GM18505 (cell line): ENCODE results near the gene HEXIM1.

Experiments used
- ATAC-seq: cut with Tn5 transposase; IDR thresholded peaks from one replicate; pipeline ENCODE4 v1.9.1; 2021; ENCODE audit not compliant: unreplicated experiment
- POLR2A ChIP-seq: IDR thresholded peaks from 4 replicates; pipeline ENCODE4 v1.6.1; 2011; ENCODE audit warnings: borderline replicate concordance; ENCODE audit not compliant: insufficient read depth, insufficient read length; ENCODE audit errors: extremely low read depth

HEXIM1 gene

GRCh38 chr17:45138911-45139532 is 9.3 kb upstream of the HEXIM1 start:
- no peak for TF ChIP-seq POLR2A
- no peak for ATAC-seq

GRCh38 chr17:45139533-45139920 is 8.7 kb upstream of the HEXIM1 start:
- no peak for TF ChIP-seq POLR2A
- no peak for ATAC-seq

DNA sequence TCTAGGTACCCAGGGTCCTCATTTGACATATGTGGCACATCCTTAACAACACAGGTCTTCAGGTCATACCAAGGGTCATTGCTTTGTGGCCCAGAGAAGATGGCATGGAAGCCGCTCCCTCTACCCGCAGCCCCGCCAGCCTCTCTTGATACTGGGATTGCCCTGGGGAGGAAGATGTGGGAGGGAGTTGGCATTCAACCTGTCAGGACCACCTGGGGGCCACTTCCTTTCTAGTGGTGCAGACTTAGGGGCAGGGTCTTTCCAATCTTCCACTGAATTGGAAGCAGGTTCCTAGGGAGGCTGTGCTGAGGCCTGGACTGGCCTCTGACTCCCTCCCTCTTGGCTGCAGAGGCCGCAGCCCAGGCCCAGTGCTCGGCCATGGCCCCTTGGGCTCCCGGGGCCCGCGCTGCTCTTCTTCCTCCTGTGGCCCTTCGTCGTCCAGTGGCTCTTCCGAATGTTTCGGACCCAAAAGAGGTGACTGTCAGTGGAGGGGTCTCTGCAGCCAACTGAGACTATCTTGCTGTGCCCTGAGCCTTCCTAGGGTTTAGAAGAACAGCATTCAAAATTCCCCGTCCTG is 5.1 kb upstream of the HEXIM1 start:
- no peak for ATAC-seq
- no peak for TF ChIP-seq POLR2A

GRCh38 chr17:45143767-45144198 is 4.5 kb upstream of the HEXIM1 start:
- TF ChIP-seq POLR2A, result peak; percentile 1
- no peak for ATAC-seq

DNA sequence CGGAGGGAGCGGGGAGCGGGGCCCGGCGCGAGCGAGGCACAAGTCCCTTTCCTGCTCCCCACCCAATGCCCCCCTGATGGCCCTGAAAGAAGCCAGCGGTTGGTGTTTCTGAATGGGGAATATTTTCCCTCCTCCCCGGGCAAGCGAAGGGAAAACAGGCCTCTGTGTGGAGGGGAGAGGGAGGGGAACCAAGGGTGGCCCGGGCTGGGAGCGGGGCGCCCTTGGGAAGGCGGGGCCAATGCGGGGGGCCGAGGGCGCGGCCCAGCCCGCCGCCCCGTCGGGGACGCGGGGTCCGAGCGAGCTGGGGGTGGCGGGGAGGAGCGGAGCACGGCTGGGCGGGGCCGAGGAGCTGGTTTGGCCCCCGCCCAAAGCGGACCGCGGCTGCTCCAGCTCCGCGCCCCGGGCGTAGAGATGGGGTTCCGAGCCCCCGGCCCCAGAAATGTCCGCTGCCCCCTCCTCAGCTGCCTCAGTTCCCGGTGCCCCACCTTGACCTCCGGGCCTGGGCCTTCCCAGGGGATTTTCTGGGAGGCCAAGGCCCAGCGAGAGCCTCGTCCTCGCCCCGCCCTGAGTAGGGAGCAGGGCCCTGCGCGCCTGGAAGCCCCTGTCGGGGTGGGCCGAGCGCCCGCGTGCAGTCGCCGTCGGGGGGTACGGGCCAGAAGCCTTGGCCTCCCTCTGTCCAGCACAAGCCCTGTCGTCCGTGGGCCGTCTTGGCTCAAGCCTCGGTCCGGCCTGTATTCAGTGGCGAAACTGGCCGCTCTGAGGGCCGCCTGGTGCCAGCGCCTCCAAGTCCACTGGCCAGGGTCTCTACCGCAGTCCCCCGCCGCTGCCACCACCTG is 3.9 kb upstream of the HEXIM1 start:
- no peak for ATAC-seq
- TF ChIP-seq POLR2A, result no peak

DNA sequence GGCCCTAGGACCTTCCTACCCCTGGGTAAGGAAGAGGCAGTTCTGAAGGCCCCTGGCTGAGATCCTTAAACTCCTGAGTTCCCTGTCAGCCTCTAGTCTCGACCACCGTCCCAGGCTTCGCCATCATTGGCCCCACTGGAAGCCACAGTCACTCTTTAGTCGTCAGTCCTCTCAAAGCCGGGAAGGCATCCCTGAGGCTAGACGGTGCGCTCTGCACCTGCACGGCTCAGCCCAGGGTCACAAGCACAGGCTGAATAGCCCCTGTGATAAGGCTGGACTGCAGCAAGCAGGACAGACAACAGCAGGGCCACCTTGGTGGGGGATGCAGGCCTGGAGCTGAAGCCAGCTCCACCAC is 3.3 kb upstream of the HEXIM1 start:
- ATAC-seq, result no peak
- TF ChIP-seq POLR2A, result no peak

GRCh38 chr17:45146166-45146565 is 2.1 kb upstream of the HEXIM1 start:
- no peak for TF ChIP-seq POLR2A
- ATAC-seq, result no peak

- no peak for ATAC-seq
- TF ChIP-seq POLR2A, result no peak
These were observed 1.7 kb upstream of the HEXIM1 start for GRCh38 chr17:45146592-45146889.

DNA sequence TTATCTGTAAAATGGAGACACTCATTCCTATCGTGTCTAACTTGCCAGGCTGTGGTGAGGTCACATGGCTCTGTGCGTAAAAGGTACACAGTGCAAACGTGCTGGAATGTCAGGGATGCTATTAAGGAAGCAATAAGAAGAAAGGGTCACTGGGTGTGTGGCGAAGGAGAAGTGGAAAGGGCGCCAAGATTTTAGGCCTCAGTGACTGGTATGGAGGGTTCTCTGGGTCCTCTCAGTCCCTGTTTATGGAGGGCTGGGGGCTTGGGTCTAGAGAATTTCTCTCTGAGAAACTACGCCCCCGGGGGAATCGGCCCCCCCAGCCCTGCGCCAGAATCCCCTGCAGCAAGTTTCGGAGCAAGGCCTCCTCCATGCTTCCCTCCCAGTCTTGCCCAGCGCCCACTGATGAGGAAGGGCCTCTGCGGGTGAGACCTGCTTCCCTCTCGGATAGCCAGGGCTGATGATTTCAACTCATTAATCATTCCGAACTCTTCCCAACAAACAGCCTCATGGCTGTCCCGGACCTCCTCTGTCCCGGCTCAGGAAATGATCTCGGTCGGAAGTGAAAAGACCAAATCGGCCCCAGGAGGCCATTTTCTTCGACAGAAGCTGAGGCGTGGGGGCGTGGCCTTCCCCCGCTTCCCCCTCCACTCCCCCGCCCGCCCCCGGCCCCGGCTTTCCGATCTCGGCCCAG is 1.2 kb upstream of the HEXIM1 start:
- peak; percentile 60 for TF ChIP-seq POLR2A
- peak; percentile 1 for ATAC-seq

GRCh38 chr17:45147581-45148182 is 593 bp upstream of the HEXIM1 start:
- peak; percentile 17 for ATAC-seq
- TF ChIP-seq POLR2A, result no peak

DNA sequence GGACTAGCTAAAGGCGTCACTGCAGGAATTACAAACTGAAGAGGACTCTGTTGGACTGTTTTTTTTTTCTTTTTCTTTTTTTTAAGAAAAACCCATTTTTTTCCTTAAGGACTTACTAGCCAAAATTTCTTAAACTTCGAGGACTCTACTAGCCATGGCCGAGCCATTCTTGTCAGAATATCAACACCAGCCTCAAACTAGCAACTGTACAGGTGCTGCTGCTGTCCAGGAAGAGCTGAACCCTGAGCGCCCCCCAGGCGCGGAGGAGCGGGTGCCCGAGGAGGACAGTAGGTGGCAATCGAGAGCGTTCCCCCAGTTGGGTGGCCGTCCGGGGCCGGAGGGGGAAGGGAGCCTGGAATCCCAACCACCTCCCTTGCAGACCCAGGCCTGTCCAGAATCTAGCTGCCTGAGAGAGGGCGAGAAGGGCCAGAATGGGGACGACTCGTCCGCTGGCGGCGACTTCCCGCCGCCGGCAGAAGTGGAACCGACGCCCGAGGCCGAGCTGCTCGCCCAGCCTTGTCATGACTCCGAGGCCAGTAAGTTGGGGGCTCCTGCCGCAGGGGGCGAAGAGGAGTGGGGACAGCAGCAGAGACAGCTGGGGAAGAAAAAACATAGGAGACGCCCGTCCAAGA is 878 bp downstream of the HEXIM1 start:
- no peak for TF ChIP-seq POLR2A
- ATAC-seq, result peak; percentile 25

DNA sequence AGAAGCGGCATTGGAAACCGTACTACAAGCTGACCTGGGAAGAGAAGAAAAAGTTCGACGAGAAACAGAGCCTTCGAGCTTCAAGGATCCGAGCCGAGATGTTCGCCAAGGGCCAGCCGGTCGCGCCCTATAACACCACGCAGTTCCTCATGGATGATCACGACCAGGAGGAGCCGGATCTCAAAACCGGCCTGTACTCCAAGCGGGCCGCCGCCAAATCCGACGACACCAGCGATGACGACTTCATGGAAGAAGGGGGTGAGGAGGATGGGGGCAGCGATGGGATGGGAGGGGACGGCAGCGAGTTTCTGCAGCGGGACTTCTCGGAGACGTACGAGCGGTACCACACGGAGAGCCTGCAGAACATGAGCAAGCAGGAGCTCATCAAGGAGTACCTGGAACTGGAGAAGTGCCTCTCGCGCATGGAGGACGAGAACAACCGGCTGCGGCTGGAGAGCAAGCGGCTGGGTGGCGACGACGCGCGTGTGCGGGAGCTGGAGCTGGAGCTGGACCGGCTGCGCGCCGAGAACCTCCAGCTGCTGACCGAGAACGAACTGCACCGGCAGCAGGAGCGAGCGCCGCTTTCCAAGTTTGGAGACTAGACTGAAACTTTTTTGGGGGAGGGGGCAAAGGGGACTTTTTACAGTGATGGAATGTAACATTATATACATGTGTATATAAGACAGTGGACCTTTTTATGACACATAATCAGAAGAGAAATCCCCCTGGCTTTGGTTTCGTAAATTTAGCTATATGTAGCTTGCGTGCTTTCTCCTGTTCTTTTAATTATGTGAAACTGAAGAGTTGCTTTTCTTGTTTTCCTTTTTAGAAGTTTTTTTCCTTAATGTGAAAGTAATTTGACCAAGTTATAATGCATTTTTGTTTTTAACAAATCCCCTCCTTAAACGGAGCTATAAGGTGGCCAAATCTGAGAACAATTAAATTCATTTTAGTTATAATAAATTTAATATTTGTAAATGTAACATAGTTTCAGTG is 1.7 kb downstream of the HEXIM1 start:
- TF ChIP-seq POLR2A, result peak; percentile 45
- no peak for ATAC-seq

- TF ChIP-seq POLR2A, result no peak
These were observed 2.9 kb downstream of the HEXIM1 start for GRCh38 chr17:45150911-45151809.

More at GRCh38 chr17:45150911-45151809, 2.9 kb downstream of the HEXIM1 start:
- no peak for ATAC-seq
